GM11168 (cell line): ENCODE measurements around the gene DNLZ.
"Not testable (repeated sequence)": the region's sequence is repeated elsewhere in the genome, so short reads cannot be mapped to it uniquely, and the experiment has no call there.

Experiments
- in situ Hi-C: fragments of 300-500 bp; cut with MboI; formaldehyde crosslinking; loops from one replicate; pipeline ENCODE4 v1.12.0; 2022; ENCODE audit warnings: low sequenced_read_pairs; ENCODE audit not compliant: unreplicated experiment

DNLZ gene

GRCh38 chr9:136324501-136325300, 38.8 kb downstream of the DNLZ start:
- in situ Hi-C loops = no loop called here

- in situ Hi-C loops = no loop called here
Measured at GRCh38 chr9:136323371-136323789, 40.2 kb downstream of the DNLZ start.

GRCh38 chr9:136322756-136323330, 40.7 kb downstream of the DNLZ start:
- in situ Hi-C loops = no loop called here

- in situ Hi-C loops = no loop called here
Measured at GRCh38 chr9:136321561-136321960, 42.0 kb downstream of the DNLZ start.

- in situ Hi-C loops = not testable (repeated sequence)
Measured at GRCh38 chr9:136320972-136321371, 42.6 kb downstream of the DNLZ start.

GRCh38 chr9:136319955-136320354, 43.6 kb downstream of the DNLZ start:
- in situ Hi-C loops = not testable (repeated sequence)

GRCh38 chr9:136319244-136319643, 44.3 kb downstream of the DNLZ start:
- in situ Hi-C loops = not testable (repeated sequence)

GRCh38 chr9:136318776-136319241, 44.7 kb downstream of the DNLZ start:
- in situ Hi-C loops = no loop called here

- in situ Hi-C loops = no loop called here
Measured at GRCh38 chr9:136318111-136318775, 45.3 kb downstream of the DNLZ start.

GRCh38 chr9:136317695-136318094, 45.8 kb downstream of the DNLZ start:
- in situ Hi-C loops = no loop called here

- in situ Hi-C loops = no loop called here
Measured at GRCh38 chr9:136316896-136317676, 46.5 kb downstream of the DNLZ start.

GRCh38 chr9:136316271-136316751, 47.2 kb downstream of the DNLZ start:
- in situ Hi-C loops = no loop called here

- in situ Hi-C loops = no loop called here
Measured at GRCh38 chr9:136314944-136315343, 48.6 kb downstream of the DNLZ start.

GRCh38 chr9:136314056-136314416, 49.5 kb downstream of the DNLZ start:
- in situ Hi-C loops = no loop called here

- in situ Hi-C loops = no loop called here
Measured at GRCh38 chr9:136313111-136314055, 50.2 kb downstream of the DNLZ start.

- in situ Hi-C loops = no loop called here
Measured at GRCh38 chr9:136312436-136312835, 51.1 kb downstream of the DNLZ start.

- in situ Hi-C loops = no loop called here
Measured at GRCh38 chr9:136312009-136312375, 51.6 kb downstream of the DNLZ start.

- in situ Hi-C loops = no loop called here
Measured at GRCh38 chr9:136311051-136312008, 52.2 kb downstream of the DNLZ start.
